HG03066 (cell line): ENCODE results near the gene EHMT1.
"Not testable (repeated sequence)": the region's sequence is repeated elsewhere in the genome, so short reads cannot be mapped to it uniquely, and the experiment has no call there.

Source experiments
- ATAC-seq: cut with Tn5 transposase; IDR thresholded peaks from one replicate; pipeline ENCODE4 v1.9.1; 2021; ENCODE audit warnings: low read depth; ENCODE audit not compliant: unreplicated experiment

The EHMT1 gene

GRCh38 chr9:137613738-137614523, 4.9 kb upstream of the EHMT1 start:
- no peak for ATAC-seq

GRCh38 chr9:137614631-137615386, 4.0 kb upstream of the EHMT1 start:
- ATAC-seq: no peak

- ATAC-seq: no peak
These were observed 3.4 kb upstream of the EHMT1 start for GRCh38 chr9:137615387-137615871.

- ATAC-seq: peak; percentile 12
These were observed 639 bp downstream of the EHMT1 start for GRCh38 chr9:137619240-137620047.

DNA sequence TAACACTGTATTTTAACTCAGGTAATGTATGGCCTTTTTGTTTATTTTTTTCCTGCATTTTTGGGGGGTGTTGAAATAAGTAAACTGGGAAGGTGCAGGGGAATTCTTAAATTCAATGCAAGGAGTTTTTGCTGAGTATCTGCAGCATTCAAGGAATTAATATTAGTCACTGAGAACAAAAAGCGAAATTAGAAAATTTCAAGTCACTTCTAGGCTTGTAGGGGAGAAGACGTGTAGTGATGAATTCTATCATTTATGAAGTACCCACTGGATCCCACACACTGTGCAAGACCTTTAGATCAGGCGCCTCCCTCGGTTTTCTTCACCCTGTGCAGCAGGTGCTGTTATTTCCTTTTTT, 1.2 kb downstream of the EHMT1 start:
- ATAC-seq: no peak

DNA sequence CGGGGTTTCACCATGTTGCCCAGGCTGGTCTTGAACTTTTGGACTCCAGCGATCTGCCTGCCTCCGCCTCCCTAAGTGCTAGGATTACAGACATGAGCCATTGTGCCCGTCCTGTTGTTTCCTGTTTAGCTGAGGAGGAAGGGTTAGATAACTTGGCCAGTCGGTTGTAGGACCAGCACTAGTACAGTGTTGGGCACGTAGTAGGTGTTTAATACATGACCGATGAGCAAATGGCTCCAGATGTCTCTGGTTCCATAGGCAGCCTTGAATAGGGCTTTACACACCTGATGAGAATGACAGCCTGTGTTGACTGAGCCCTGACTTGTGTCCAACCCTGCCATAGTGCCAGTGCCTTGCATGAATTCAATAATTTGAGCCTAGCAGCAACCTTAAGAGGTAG, 1.8 kb downstream of the EHMT1 start:
- no peak for ATAC-seq

DNA sequence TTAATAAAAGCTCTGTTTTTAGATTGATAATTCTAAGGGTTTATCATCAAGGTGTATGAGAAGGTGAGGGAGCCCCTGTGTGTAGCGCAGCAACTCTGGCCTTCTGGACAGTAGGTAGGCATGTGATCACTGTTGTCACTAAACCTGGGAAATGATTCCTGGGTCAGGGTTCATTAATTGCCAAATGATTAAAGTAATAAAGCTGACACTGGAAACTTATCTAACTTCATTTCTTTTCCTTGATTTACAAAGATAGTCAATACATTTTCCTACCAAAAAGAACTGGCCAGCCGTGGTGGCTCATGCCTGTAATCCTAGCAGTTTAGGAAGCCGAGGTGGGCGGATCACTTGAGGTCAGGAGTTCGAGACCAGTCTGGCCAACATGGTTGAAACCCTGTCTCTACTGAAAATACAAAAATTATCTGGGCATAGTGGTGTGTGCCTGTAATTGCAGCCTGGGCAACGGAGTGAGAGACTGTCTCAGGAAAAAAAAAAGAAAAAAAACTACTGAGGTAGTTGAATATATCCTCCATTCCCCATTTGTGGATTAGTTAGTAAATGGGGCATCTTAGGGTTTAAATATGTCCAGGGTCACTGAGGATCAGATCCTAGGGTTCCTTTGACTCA, 2.4 kb downstream of the EHMT1 start:
- ATAC-seq: no peak

GRCh38 chr9:137622211-137622610, 3.4 kb downstream of the EHMT1 start:
- ATAC-seq: not testable (repeated sequence)

DNA sequence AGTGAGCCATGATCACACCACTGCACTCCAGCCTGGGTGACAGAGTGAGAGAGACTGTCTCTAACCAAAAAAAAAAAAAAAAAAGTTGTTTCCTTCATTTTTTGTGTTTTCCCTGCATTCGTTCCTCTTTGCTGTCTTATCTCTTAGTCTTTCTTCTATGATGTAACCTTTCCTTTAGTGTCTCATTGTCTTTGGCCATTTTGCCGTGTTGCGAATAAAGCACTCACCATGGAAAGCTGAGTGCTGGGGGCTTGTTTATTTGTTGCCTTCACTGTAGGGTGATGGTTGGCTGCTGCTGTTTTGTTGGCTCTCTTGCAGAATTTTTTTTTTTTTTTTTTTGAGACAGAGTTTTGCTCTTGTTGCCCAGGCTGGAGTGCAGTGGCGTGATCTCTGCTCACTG, 7.7 kb downstream of the EHMT1 start:
- no peak for ATAC-seq

DNA sequence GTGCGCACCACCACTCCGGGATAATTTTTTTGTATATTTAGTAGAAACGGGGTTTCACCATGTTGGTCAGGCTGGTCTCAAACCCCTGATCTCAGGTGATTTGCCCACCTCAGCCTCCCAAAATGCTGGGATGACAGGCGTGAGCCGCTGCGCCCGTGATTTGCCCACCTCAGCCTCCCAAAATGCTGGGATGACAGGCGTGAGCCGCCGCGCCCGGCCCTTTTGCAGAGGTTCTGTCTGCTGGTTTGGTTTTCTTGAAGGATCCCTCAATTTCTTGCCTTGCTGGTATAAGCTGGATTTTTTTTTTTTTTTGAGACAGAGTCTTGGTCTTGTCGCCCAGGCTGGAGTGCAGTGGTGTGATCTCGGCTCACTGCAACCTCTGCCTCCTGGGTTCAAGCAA, 8.6 kb downstream of the EHMT1 start:
- not testable (repeated sequence) for ATAC-seq

DNA sequence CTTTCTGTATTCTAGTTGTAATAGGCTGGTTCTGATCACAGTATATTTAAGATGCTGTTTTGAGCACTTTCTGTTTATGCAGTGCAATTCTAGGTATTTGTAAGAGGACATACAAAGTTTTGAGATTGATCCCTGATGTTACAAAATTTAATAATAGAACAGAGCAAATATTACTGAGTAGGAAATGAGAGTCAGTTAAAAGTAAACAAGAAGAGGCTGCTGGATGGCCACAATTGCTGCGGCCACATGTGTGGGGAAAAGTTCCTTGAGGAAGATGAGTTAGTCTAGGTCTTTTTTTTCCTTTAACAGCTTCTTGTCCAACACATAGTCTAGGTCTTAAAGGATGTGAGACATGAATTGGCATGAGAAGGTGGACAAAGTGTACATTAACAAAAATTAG, 11.3 kb downstream of the EHMT1 start:
- ATAC-seq: no peak

- ATAC-seq: no peak
These were observed 11.9 kb downstream of the EHMT1 start for GRCh38 chr9:137630679-137631078.

DNA sequence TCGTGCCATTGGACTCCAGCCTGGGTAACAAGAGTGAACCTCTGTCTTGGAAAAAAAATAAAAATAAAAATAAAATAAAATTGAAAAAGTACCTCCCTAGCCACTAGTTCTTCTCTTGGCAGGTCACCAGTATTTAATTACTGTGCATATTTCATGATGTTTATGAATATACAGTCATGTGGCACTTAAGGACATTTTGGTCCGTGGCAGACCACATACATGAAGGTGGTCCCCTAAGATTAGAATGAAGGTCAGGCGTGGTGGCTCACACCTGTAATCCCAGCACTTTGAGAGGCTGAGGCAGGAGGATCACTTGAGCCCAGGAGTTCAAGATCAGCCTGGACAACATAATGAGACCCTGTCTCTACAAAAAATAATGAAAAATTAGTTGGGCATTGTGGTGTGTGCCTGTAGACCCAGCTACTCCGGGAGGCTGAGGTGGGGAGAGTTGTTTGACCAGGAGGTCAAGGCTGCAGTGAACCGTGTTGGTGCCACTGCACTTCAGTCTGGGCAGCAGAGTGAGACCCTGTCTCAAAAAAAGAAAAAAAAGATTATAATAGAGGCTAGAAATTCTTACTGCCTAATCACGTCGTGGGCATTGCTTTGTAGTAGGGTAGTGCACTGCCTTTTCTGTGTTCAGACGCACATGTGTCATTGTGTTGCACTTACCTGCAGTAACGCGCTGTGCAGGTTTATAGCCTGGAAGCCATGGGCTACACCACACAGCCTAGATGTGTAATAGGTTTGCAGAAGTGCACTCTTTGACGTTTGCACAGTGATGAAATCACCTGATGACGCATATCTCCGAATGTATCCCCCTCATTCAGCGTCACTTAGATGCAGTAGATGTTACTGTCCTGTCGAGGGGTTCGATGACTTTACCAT, 12.8 kb downstream of the EHMT1 start:
- no peak for ATAC-seq

DNA sequence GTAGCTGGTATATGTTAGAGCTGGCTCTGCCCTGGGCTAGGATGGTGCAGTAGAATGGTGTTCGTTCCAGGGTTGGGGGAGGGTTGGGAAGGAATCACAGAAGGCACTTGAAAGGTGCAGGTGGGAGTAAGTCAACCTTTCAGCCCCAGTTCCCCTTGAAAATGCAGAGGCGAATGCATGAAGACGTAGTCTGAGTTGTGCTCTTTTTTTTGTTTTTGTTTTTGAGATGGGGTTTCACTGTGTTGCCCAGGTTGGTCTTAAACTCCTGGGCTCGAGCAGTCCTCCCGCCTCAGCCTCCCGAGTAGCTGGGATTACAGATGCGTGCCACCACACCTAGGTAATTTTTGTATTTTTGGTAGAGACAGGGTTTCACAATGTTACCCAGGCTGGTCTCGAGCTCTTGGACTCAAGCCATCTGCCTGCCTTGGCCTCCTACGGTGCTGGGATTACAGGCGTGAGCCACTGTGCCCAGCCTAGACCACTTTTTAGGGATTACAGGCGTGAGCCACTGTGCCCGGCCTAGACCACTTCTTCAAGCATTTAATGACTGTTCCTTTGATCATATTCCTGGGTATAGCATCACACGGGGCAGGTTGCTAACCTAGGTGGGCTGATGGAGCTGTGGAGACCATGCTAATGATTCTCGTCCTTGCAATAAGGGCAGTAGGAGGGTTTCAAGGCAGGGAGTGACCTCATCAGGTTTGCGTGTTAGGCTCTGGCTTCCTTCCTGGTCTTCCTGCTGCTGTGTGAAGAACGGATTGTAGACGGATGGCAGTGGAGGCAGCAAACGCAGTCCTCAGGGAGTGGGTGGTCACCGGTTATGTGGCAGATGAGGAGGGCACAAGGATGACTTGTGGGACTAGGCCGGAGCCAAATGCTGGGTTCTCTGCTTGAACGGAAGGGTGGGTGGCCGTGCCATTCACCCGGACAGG, 13.7 kb downstream of the EHMT1 start:
- no peak for ATAC-seq

- ATAC-seq: no peak
These were observed 15.2 kb downstream of the EHMT1 start for GRCh38 chr9:137634016-137634415.

DNA sequence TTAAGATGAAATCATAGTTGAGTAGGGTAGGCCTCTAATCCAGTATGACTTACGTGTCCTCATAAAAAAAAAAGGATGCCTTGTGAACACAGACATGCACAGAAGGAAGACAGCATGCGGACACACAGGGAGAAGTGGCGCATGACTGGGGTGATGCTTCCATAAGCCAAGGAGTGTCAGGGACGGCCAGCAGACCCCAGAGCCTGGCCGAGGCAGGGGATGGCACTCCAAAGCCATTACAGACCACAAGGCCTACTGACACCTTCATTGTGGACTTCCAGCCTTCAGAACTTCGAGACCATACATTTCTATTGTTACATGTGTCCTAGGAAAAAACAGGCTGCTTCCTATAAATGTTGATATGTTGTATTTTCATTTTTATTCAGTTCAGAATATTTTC, 19.9 kb downstream of the EHMT1 start:
- ATAC-seq: no peak

- ATAC-seq: no peak
These were observed 20.7 kb downstream of the EHMT1 start for GRCh38 chr9:137639303-137640051.

DNA sequence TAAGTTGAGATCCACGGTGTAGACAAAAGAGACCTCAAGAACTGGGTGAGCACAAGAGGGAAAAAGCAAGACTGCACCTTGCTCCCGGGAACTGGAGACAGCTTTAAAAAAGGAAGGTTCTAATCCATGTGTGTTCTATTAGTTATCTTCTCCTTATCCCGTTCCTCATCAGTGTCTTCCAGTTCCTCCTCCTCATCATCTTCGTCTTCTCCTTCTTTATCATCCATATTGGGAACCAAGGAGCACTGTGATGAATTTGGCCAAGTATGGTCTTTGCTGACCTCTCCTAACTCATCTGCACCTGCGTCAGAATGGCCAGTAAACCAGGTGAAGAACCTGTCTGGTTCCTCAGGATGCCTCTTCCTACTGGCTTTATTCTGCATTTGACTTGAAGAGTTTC, 22.1 kb downstream of the EHMT1 start:
- ATAC-seq: no peak
